Psoas muscle (tissue), 8 donors: ENCODE measurements around the gene ASB18. TPM values are rescaled to one million over a fixed set of nuclear protein-coding genes. Genes with fewer than 3 reads are reported as not detected.
"Not testable (repeated sequence)": the region's sequence is repeated elsewhere in the genome, so short reads cannot be mapped to it uniquely, and the experiment has no call there.

Experiments
- ATAC-seq, 4 donors: fragments of 200-7000 bp; cut with Tn5 transposase; one replicate each; pipeline ENCODE4 v1.9.1; 2020; ENCODE audit warnings: moderate library complexity in 3 of 4, mild to moderate bottlenecking in 2 of 4
- DNase-seq, 2 donors: peaks; one replicate each; pipeline ENCODE4 v3.0.0-alpha.2; 2020
- H3K27ac ChIP-seq: fragments of 200-600 bp; one replicate; pipeline ENCODE4 v1.8.0; 2022
- H3K27me3 ChIP-seq, 3 donors: fragments of 200-600 bp in 1 of 3; one replicate each; pipeline versions ENCODE4 v1.6.1 to v1.8.0; 2013 to 2022; ENCODE audit warnings: low read length in 2 of 3, mild to moderate bottlenecking in 2 of 3, moderate library complexity in 1 of 3; ENCODE audit not compliant: insufficient read depth in 3 of 3
- H3K36me3 ChIP-seq, 2 donors: fragments of 200-600 bp in 1 of 2; one replicate each; pipeline versions ENCODE4 v1.6.1 to v1.8.0; 2013 to 2022; ENCODE audit warnings: low read depth in 1 of 2, mild to moderate bottlenecking in 1 of 2, moderate library complexity in 1 of 2; ENCODE audit not compliant: insufficient read depth in 1 of 2
- H3K4me1 ChIP-seq: fragments of 200-600 bp; one replicate; pipeline ENCODE4 v1.8.0; 2022
- H3K4me3 ChIP-seq: fragments of 200-600 bp; one replicate; pipeline ENCODE4 v1.8.0; 2022; ENCODE audit warnings: mild to moderate bottlenecking
- H3K9me3 ChIP-seq: fragments of 200-600 bp; one replicate; pipeline ENCODE4 v1.8.0; 2022
- CTCF ChIP-seq: fragments of 200-600 bp; IDR thresholded peaks from one replicate; pipeline ENCODE4 v1.8.0; 2022; ENCODE audit warnings: antibody characterized with exemption
- WGBS, 3 donors: extraction: QIAGEN DNeasy Blood & Tissue Kit; methylation state at CpG; one replicate each; pipeline versions ENCODE4 v1.1.6 to v1.1.7; 2013; 5-methylcytosine and 5-hydroxymethylcytosine counted together
- intact Hi-C, 2 donors: fragments of 100-400 bp; cut with DNase I; formaldehyde crosslinking; loops; one replicate each; pipeline versions ENCODE4 v1.11.0 to v1.14.2; 2022
- polyA plus RNA-seq, 3 donors: library from polyadenylated mRNA; stranded (reverse); fragments of 200-250 nt; gene quantifications; one replicate each; pipeline ENCODE4 v1.2.3, GENCODE V29; 2013
- total RNA-seq, 4 donors: library from RNA; stranded (reverse); fragmentation: NEBNext Ultra II Directional in 2 of 4; extraction: Animal tissue kit (Norgen Biotek cat#: 25700) in 2 of 4; gene quantifications; one replicate each; pipeline versions ENCODE4 v1.2.1 to v1.2.4, GENCODE V29; 2021 to 2023
- donor health status: healthy with polysubstance abuse.
- donor health status: DM: no; HTN: no; CAD: no; lungs with moderate emphysema.
- donor health status: Bipolar disorder and iron deficiency.
- donor health status: healthy.
- donor health status: DM: yes; HTN: yes; CAD: no.
- donor health status: DM: no; HTN: no; CAD: no.
- donor health status: DM: no; HTN: no; CAD: no.
- donor health status: DM: yes; HTN: yes; CAD: no.

Gene ASB18
- total and polyA plus RNA-seq, 7 donors: 0.04 to 9.3 (median 1.1) TPM

- H3K4me3 ChIP-seq: no peak overlapping the region
- ATAC-seq (no peak), DNase-seq (no peak)
- H3K27ac ChIP-seq: no peak overlapping the region
- 77 to 83% (median 78%) methylated on average over 1 of the region's 1 CpG for WGBS, 3 donors
- no peaks in the 10 kb centered on the region for H3K4me1 ChIP-seq
- intact Hi-C loops: no loop called here
- peaks cover 6% of the 10 kb centered on the region for H3K9me3 ChIP-seq
- H3K36me3 ChIP-seq: no peaks in the 10 kb centered on the region
- no peaks in the 10 kb centered on the region for H3K27me3 ChIP-seq
- TF ChIP-seq CTCF: no peak
Observed at GRCh38 chr2:236282406-236282805, 18.2 kb upstream of the ASB18 start.

- no peaks in the 10 kb centered on the region for H3K36me3 ChIP-seq
- ATAC-seq (no peak), DNase-seq (no peak)
- no peak for TF ChIP-seq CTCF
- no peak overlapping the region for H3K27ac ChIP-seq
- peaks cover 6% of the 10 kb centered on the region for H3K9me3 ChIP-seq
- no peaks in the 10 kb centered on the region for H3K27me3 ChIP-seq
- intact Hi-C loops: no loop called here
- H3K4me3 ChIP-seq: no peak overlapping the region
- H3K4me1 ChIP-seq: no peaks in the 10 kb centered on the region
- WGBS, 3 donors: 85 to 91% (median 87%) methylated on average over 3 of the region's 3 CpGs
Observed at GRCh38 chr2:236281423-236281822, 17.2 kb upstream of the ASB18 start.

GRCh38 chr2:236273126-236273525 lies 8.9 kb upstream of the ASB18 start:
- ATAC-seq: no peak
- Histone ChIP-seq H3K27me3 (no peaks in the 10 kb centered on the region), H3K36me3 (no peaks in the 10 kb centered on the region), H3K4me3 (no peak overlapping the region), H3K27ac (no peak overlapping the region), H3K9me3 (no peaks in the 10 kb centered on the region), H3K4me1 (no peaks in the 10 kb centered on the region)
- intact Hi-C loops: no loop called here
- 87 to 94% (median 94%) methylated on average over 3 of the region's 3 CpGs for WGBS, 3 donors
- TF ChIP-seq CTCF: no peak
- no peak for DNase-seq

GRCh38 chr2:236271851-236272250 lies 7.6 kb upstream of the ASB18 start:
- no peak overlapping the region for H3K27ac ChIP-seq
- no peak for TF ChIP-seq CTCF
- no peaks in the 10 kb centered on the region for H3K9me3 ChIP-seq
- WGBS, 3 donors: 91 to 95% (median 92%) methylated on average over 5 of the region's 5 CpGs
- H3K27me3 ChIP-seq: no peaks in the 10 kb centered on the region
- no peak overlapping the region for H3K4me3 ChIP-seq
- DNase-seq: no peak
- H3K4me1 ChIP-seq: no peaks in the 10 kb centered on the region
- intact Hi-C loops: no loop called here
- no peaks in the 10 kb centered on the region for H3K36me3 ChIP-seq
- no peak for ATAC-seq

- not testable (repeated sequence) for DNase-seq, H3K27ac ChIP-seq, ATAC-seq, H3K36me3 ChIP-seq, H3K9me3 ChIP-seq, H3K27me3 ChIP-seq, H3K4me3 ChIP-seq
- H3K4me1 ChIP-seq: peaks cover 17% of the 10 kb centered on the region
- intact Hi-C loops: loop anchor here in 1 of 2 donors (5.0 kb wide), 1 partner anchor 1253 kb away; no protein-coding TSS in a partner anchor
Observed at GRCh38 chr2:236269876-236270275, 5.7 kb upstream of the ASB18 start.
